ENCODE data around the gene OPN3.
A peak's percentile ranks its signal among the peaks of the same experiment; 100 is the strongest.
"Not testable (repeated sequence)": the region's sequence is repeated elsewhere in the genome, so short reads cannot be mapped to it uniquely, and the experiment has no call there.

OPN3 gene

GRCh38 chr1:241640149-241640866 lies at the start of gene OPN3, which contains the start of gene CHML:
TSS of gene OPN3 (minus strand) at chr1:241640369. CDS start at chr1:241640254, 115 bp downstream.
TSS of gene CHML (minus strand) at chr1:241640369. CDS start at chr1:241635766, 4,603 bp downstream.
- peak; percentile 96 for DNase-seq
- no peaks in the 10 kb centered on the region for H3K27me3 Mint-ChIP-seq (ENCODE audit: low read depth, poor library complexity)
- no peak for TF ChIP-seq CTCF (IDR thresholded peaks at IDR 0.05)
- H3K27ac Mint-ChIP-seq = no peak within 1 kb of the TSS
- peaks cover 38% of the 10 kb centered on the region for H3K9me3 Mint-ChIP-seq
- peaks cover 35% of the 10 kb centered on the region for H3K36me3 Mint-ChIP-seq (ENCODE audit: low read depth)
- peak within 1 kb of the TSS; percentile 86 for H3K4me3 Mint-ChIP-seq
- H3K4me1 Mint-ChIP-seq = peaks cover 29% of the 10 kb centered on the region

- Mint-ChIP-seq H3K27ac (peak overlapping the region; percentile 65), H3K27me3 (ENCODE audit: low read depth, poor library complexity) (no peaks in the 10 kb centered on the region), H3K9me3 (peaks cover 13% of the 10 kb centered on the region), H3K36me3 (ENCODE audit: low read depth) (peaks cover 9% of the 10 kb centered on the region), H3K4me3 (no peak overlapping the region), H3K4me1 (peaks cover 10% of the 10 kb centered on the region)
- DNase-seq = no peak
- no peak for TF ChIP-seq CTCF (IDR thresholded peaks at IDR 0.05)
Measured at GRCh38 chr1:241688940-241689368, 48.8 kb upstream of the OPN3 start.

GRCh38 chr1:241684108-241684507 lies 43.9 kb upstream of the OPN3 start:
- Mint-ChIP-seq H3K27ac (no peak overlapping the region), H3K9me3 (peaks cover 11% of the 10 kb centered on the region), H3K4me1 (peaks cover 7% of the 10 kb centered on the region), H3K27me3 (ENCODE audit: low read depth, poor library complexity) (peaks cover 4% of the 10 kb centered on the region), H3K4me3 (no peak overlapping the region), H3K36me3 (ENCODE audit: low read depth) (peaks cover 5% of the 10 kb centered on the region)
- DNase-seq = no peak
- TF ChIP-seq CTCF (IDR thresholded peaks at IDR 0.05) = no peak

- Mint-ChIP-seq H3K4me3 (no peak overlapping the region), H3K27ac (no peak overlapping the region), H3K27me3 (ENCODE audit: low read depth, poor library complexity) (peaks cover 4% of the 10 kb centered on the region), H3K9me3 (peaks cover 9% of the 10 kb centered on the region), H3K4me1 (peaks cover 1% of the 10 kb centered on the region), H3K36me3 (ENCODE audit: low read depth) (peaks cover 5% of the 10 kb centered on the region)
- TF ChIP-seq CTCF (IDR thresholded peaks at IDR 0.05) = no peak
- DNase-seq = no peak
Measured at GRCh38 chr1:241682921-241683320, 42.8 kb upstream of the OPN3 start.

- not testable (repeated sequence) for H3K9me3 Mint-ChIP-seq; H3K36me3 Mint-ChIP-seq (ENCODE audit: low read depth); DNase-seq; H3K4me1 Mint-ChIP-seq; H3K4me3 Mint-ChIP-seq; H3K27ac Mint-ChIP-seq; H3K27me3 Mint-ChIP-seq (ENCODE audit: low read depth, poor library complexity)
Measured at GRCh38 chr1:241681861-241682448, 41.8 kb upstream of the OPN3 start.

- Mint-ChIP-seq H3K27ac (no peak overlapping the region), H3K9me3 (peaks cover 9% of the 10 kb centered on the region), H3K4me3 (no peak overlapping the region), H3K36me3 (ENCODE audit: low read depth) (peaks cover 5% of the 10 kb centered on the region), H3K4me1 (peaks cover 14% of the 10 kb centered on the region), H3K27me3 (ENCODE audit: low read depth, poor library complexity) (peaks cover 4% of the 10 kb centered on the region)
- DNase-seq = no peak
- TF ChIP-seq CTCF (IDR thresholded peaks at IDR 0.05) = no peak
Measured at GRCh38 chr1:241679961-241680360, 39.8 kb upstream of the OPN3 start.

Data from nephron progenitor cell (in vitro differentiated cells).